MCF 10A (cell line): ENCODE data around the gene DNAH3. TPM values are rescaled to one million over a fixed set of nuclear protein-coding genes. Genes with fewer than 3 reads are reported as not detected.

Experiments
- BruUV-seq: library from RNA; stranded (reverse); fragments of 400-500 nt; replicated peaks from 2 replicates; lab custom pipeline; 2021; lab: Mats Ljungman, UMichigan
- CTCF ChIA-PET: fragments of 300-600 bp; sonication (Branson Sonifier 250); formaldehyde crosslinking; extraction: SDS; loops from one replicate; lab custom pipeline; 2021; ENCODE audit warnings: antibody characterized with exemption, inconsistent platforms; lab: Yijun Ruan, JAX
- POLR2A ChIA-PET: fragments of 300-600, 350-650 bp; sonication (Branson Sonifier 250); formaldehyde crosslinking; extraction: SDS; loops from one replicate; lab custom pipeline; 2020; ENCODE audit warnings: antibody characterized with exemption, inconsistent platforms; lab: Yijun Ruan, JAX
- DNase-seq: peaks from one replicate; pipeline ENCODE4 v3.0.0-alpha.2; 2018; ENCODE audit not compliant: unreplicated experiment
- H3K27ac Mint-ChIP-seq: one replicate; pipeline ENCODE4 v1.8.0; 2022; ENCODE audit warnings: mild to moderate bottlenecking, low read depth, mixed read lengths; ENCODE audit not compliant: unreplicated experiment
- H3K27me3 Mint-ChIP-seq: one replicate; pipeline ENCODE4 v1.8.0; 2022; ENCODE audit warnings: mixed read lengths; ENCODE audit not compliant: insufficient read depth, unreplicated experiment
- H3K36me3 Mint-ChIP-seq: one replicate; pipeline ENCODE4 v1.8.0; 2022; ENCODE audit warnings: mild to moderate bottlenecking, moderate library complexity, mixed read lengths; ENCODE audit not compliant: insufficient read depth, unreplicated experiment
- H3K4me1 Mint-ChIP-seq: one replicate; pipeline ENCODE4 v1.8.0; 2022; ENCODE audit warnings: mixed read lengths; ENCODE audit not compliant: insufficient read depth, unreplicated experiment
- H3K4me3 Mint-ChIP-seq: one replicate; pipeline ENCODE4 v1.8.0; 2022; ENCODE audit warnings: mild to moderate bottlenecking, moderate library complexity, mixed read lengths; ENCODE audit not compliant: unreplicated experiment
- H3K9me3 Mint-ChIP-seq: one replicate; pipeline ENCODE4 v1.8.0; 2022; ENCODE audit warnings: mixed read lengths; ENCODE audit not compliant: unreplicated experiment
- intact Hi-C: fragments of 100-400 bp; cut with micrococcal nuclease; formaldehyde crosslinking; loops from 2 replicates; pipeline ENCODE4 v1.14.1; 2022
- total RNA-seq: library from RNA; stranded (reverse); gene quantifications from 2 replicates; pipeline ENCODE4 v1.2.3, GENCODE V29; 2022
- TF ChIP-seq, protein P1 (sequence below): fragments of 200-600 bp; IDR thresholded peaks from one replicate; pipeline ENCODE4 v1.8.0; 2022; ENCODE audit warnings: antibody characterized with exemption, mild to moderate bottlenecking; ENCODE audit not compliant: unreplicated experiment

Gene DNAH3
- total RNA-seq, 1 experiment from 2014 or later = not detected

DNA sequence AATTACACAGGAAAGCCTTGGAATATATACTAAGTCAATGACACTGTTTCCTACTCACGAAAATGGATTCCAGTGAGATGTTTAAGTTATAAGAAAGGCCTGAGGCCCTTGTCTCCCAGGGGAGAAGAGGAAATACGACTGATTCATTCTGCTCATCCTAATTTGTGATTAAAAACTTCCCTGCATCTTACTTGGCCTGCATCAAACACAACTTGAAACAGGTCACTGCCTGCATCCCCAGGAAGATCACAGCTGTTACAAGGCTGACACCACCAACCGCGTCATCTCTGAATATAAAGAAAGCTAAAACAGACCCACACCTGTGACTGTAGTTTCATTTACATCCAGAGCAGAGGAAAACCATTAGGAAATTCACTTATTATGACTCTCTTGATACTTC, 121.9 kb downstream of the DNAH3 start:
- H3K9me3 Mint-ChIP-seq = no peaks in the 10 kb centered on the region
- no TSS peak for BruUV-seq
- no peak for DNase-seq
- TF ChIP-seq, protein P1, sequence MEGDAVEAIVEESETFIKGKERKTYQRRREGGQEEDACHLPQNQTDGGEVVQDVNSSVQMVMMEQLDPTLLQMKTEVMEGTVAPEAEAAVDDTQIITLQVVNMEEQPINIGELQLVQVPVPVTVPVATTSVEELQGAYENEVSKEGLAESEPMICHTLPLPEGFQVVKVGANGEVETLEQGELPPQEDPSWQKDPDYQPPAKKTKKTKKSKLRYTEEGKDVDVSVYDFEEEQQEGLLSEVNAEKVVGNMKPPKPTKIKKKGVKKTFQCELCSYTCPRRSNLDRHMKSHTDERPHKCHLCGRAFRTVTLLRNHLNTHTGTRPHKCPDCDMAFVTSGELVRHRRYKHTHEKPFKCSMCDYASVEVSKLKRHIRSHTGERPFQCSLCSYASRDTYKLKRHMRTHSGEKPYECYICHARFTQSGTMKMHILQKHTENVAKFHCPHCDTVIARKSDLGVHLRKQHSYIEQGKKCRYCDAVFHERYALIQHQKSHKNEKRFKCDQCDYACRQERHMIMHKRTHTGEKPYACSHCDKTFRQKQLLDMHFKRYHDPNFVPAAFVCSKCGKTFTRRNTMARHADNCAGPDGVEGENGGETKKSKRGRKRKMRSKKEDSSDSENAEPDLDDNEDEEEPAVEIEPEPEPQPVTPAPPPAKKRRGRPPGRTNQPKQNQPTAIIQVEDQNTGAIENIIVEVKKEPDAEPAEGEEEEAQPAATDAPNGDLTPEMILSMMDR = no peak
- H3K36me3 Mint-ChIP-seq = peaks cover 4% of the 10 kb centered on the region
- no peaks in the 10 kb centered on the region for H3K4me1 Mint-ChIP-seq
- H3K27me3 Mint-ChIP-seq = no peaks in the 10 kb centered on the region
- H3K27ac Mint-ChIP-seq = no peak overlapping the region
- H3K4me3 Mint-ChIP-seq = no peak overlapping the region
- ChIA-PET POLR2A (interaction anchor here (0.7 kb wide), 1 partner anchor 16 kb away, joined by 3 read pairs; no protein-coding TSS in a partner anchor), CTCF (interaction anchor here (0.6 kb wide), 1 partner anchor 966 kb away, joined by 4 read pairs; no protein-coding TSS in a partner anchor)
- intact Hi-C loops = no loop called here

GRCh38 chr16:21026846-21027245, 123.8 kb downstream of the DNAH3 start:
- no peak overlapping the region for H3K27ac Mint-ChIP-seq
- no peak for DNase-seq
- H3K4me3 Mint-ChIP-seq = no peak overlapping the region
- no peaks in the 10 kb centered on the region for H3K9me3 Mint-ChIP-seq
- TF ChIP-seq, protein P1 = no peak
- H3K4me1 Mint-ChIP-seq = no peaks in the 10 kb centered on the region
- CTCF ChIA-PET = interaction anchor here (0.6 kb wide), 2 partner anchors 13 to 172 kb away, joined by 3 read pairs; no protein-coding TSS in a partner anchor
- BruUV-seq = no TSS peak
- H3K36me3 Mint-ChIP-seq = peaks cover 4% of the 10 kb centered on the region
- no peaks in the 10 kb centered on the region for H3K27me3 Mint-ChIP-seq
- intact Hi-C loops = no loop called here
- POLR2A ChIA-PET = no interaction called here

GRCh38 chr16:21023509-21024202, 127.0 kb downstream of the DNAH3 start:
- no peak overlapping the region for H3K4me3 Mint-ChIP-seq
- no TSS peak for BruUV-seq
- H3K36me3 Mint-ChIP-seq = no peaks in the 10 kb centered on the region
- intact Hi-C loops = no loop called here
- POLR2A ChIA-PET = no interaction called here
- CTCF ChIA-PET = interaction anchor here (0.9 kb wide), 1 partner anchor 67 kb away, joined by 3 read pairs; no protein-coding TSS in a partner anchor
- no peak for DNase-seq
- no peaks in the 10 kb centered on the region for H3K4me1 Mint-ChIP-seq
- TF ChIP-seq, protein P1 = no peak
- no peak overlapping the region for H3K27ac Mint-ChIP-seq
- H3K27me3 Mint-ChIP-seq = no peaks in the 10 kb centered on the region
- no peaks in the 10 kb centered on the region for H3K9me3 Mint-ChIP-seq

DNA sequence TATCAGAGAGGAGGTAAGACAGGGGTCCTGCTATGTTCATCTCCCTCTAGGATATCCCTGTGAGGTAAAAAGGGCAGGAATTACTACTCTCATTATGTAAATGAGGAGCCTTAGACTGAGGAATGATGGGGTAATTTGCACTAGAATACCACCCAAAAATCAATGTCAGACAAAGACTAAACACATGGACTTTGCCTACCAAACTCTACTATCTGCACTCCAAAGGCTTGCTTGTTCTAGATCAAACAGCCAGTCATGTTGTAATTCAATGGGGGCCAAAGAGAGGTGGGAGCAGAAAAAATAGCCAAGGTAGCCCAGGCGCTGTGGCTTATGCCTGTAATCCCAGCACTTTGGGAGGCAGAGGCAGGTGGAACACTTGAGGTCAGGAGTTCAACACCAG, 129.3 kb downstream of the DNAH3 start:
- CTCF ChIA-PET = no interaction called here

More for the DNA sequence above, 129.3 kb downstream of the DNAH3 start:
- no peaks in the 10 kb centered on the region for H3K4me1 Mint-ChIP-seq
- intact Hi-C loops = no loop called here
- H3K27ac Mint-ChIP-seq = no peak overlapping the region
- BruUV-seq = no TSS peak
- H3K27me3 Mint-ChIP-seq = no peaks in the 10 kb centered on the region
- H3K4me3 Mint-ChIP-seq = no peak overlapping the region
- POLR2A ChIA-PET = no interaction called here
- no peaks in the 10 kb centered on the region for H3K9me3 Mint-ChIP-seq
- TF ChIP-seq, protein P1 = no peak
- no peak for DNase-seq
- no peaks in the 10 kb centered on the region for H3K36me3 Mint-ChIP-seq
